A172 (cell line): ENCODE results near the gene KRT84. TPM values are rescaled to one million over a fixed set of nuclear protein-coding genes. Genes with fewer than 3 reads are reported as not detected.
"Not testable (repeated sequence)": the region's sequence is repeated elsewhere in the genome, so short reads cannot be mapped to it uniquely, and the experiment has no call there.

Source experiments
- DNase-seq: peaks from one replicate; pipeline ENCODE4 v3.0.0-alpha.2; 2015; ENCODE audit warnings: low spot score
- total RNA-seq: library from RNA; depleted of rRNA; stranded (reverse); fragments of >200 nt; shearing (Covaris generic); gene quantifications from 2 replicates; pipeline ENCODE4 v1.2.3, GENCODE V29; 2014

Gene KRT84
- total RNA-seq, 1 experiment from 2014 or later, result not detected

DNA sequence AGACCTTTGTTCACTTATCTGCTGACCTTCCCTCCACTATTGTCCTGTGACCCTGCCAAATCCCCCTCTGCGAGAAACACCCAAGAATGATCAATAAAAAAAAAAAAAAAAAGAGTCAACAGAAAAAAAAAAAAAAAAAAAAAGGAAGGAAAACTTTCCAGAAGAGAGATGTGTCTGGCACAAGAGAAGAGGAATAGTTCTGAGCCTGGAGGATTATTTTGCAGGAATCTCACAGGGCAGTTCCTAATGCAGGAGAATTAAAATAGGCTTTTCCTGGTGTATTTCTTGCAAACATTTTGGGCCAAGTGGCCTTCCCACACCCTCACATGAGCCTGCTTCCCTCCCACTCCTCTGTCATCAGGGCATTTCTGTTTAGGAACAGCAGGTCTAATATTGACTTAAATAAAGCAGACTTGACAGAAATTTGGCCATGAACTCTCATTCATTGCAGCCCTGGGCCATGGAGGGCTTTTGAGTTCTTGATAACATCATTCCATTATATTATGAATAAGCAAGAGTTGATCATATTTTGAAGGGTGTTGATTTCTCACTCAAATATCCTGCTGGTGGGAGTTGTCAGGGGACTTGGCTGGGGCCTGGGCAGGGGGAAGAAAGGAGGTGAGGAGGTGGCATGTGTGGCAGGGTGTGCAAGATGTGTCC is 25.3 kb upstream of the KRT84 start:
- DNase-seq, result not testable (repeated sequence)

- DNase-seq, result no peak
Measured at GRCh38 chr12:52407918-52408317, 22.5 kb upstream of the KRT84 start.

- no peak for DNase-seq
Measured at GRCh38 chr12:52405922-52406385, 20.5 kb upstream of the KRT84 start, which contains the start of gene KRT82. TSS of gene KRT82 (minus strand) at chr12:52406335. CDS start at chr12:52406277, 58 bp downstream.

DNA sequence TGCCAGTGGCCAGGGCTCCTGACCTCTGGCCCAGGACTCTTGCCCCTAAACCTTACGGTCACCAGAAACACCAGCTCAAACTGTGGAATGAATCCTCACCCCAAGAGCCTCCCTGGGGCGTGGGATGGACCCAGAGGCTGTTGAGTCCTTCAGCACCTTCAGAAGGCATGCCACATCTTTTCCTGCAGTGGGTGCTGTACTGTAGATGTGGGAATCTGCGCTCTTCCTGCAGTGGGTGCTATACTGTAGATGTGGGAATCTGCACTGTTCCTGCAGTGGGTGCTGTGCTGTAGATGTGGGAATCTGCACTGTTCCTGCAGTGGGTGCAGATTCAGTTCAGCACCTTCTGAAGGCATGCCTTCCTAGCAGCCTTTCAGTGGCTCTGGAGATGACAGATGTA is 19.5 kb upstream of the KRT84 start:
- no peak for DNase-seq

GRCh38 chr12:52403561-52403960 is 18.1 kb upstream of the KRT84 start:
- DNase-seq, result no peak

- no peak for DNase-seq
Measured at GRCh38 chr12:52402873-52403540, 17.6 kb upstream of the KRT84 start.

- no peak for DNase-seq
Measured at GRCh38 chr12:52402377-52402776, 16.9 kb upstream of the KRT84 start.

GRCh38 chr12:52401926-52402325 is 16.5 kb upstream of the KRT84 start:
- no peak for DNase-seq

DNA sequence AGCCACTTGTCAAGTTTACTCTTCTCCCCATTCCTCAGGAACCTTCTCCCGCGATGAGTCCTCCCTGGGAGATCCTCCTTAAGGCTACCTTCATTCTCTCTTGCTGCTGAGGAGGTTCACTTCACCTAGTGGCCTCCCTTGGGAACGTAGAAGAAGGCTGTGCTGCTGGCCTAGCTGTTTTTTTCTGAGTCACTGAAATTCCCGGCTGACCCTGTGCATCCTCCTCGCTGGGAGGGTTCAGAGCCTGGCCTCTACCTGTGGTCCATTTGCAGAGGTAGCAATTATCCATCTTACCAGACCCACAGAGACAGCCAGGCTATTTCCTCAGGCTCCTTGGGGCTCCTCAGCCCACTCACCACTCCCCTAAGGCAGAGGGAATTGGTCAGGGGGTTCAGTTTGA is 16.1 kb upstream of the KRT84 start:
- no peak for DNase-seq

- DNase-seq, result no peak
Measured at GRCh38 chr12:52400906-52401305, 15.5 kb upstream of the KRT84 start.

DNA sequence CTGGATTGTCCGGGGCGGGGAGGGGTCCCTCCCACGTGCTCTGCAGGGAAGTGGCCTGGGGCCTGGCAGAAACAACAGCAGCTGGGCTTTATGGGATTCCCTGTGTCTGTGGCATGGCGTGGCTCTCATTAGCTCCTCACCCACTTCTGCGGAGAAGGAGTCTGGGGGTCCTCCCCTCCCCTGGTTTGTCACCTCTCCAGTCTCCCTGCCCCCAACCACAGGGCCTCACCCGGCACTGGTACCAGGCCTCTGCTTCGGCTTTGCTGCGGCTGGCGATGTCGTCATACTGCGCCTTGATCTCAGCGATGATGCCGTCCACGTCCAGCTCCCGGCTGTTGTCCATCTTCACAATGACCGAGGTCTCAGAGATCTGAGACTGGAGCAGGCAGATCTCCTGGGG is 14.3 kb upstream of the KRT84 start:
- DNase-seq, result no peak

DNA sequence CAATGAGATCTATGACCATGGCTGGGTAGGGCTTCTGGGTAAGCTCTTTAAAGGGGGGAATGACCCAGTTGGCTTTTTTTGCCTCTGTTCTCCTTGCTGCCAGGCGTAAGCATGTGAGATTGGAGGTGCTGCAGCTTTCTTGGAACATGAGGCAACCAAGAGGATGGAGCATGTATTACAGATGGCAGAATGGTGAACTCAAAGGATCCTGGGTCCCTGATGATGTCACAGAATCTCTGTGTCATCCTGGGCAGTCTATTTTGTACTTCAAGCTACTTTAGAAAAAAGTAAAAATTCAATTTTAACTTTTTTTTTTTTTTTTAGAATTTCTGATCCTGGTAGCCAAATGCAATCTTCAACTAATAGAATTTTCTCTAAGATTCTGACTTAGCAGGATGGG is 12.7 kb upstream of the KRT84 start:
- DNase-seq, result no peak

- DNase-seq, result no peak
Measured at GRCh38 chr12:52396656-52397055, 11.2 kb upstream of the KRT84 start.

GRCh38 chr12:52395761-52396434 is 10.4 kb upstream of the KRT84 start:
- DNase-seq, result no peak

GRCh38 chr12:52394836-52395405 is 9.5 kb upstream of the KRT84 start:
- DNase-seq, result no peak

GRCh38 chr12:52392465-52393007 is 7.1 kb upstream of the KRT84 start:
- DNase-seq, result no peak

DNA sequence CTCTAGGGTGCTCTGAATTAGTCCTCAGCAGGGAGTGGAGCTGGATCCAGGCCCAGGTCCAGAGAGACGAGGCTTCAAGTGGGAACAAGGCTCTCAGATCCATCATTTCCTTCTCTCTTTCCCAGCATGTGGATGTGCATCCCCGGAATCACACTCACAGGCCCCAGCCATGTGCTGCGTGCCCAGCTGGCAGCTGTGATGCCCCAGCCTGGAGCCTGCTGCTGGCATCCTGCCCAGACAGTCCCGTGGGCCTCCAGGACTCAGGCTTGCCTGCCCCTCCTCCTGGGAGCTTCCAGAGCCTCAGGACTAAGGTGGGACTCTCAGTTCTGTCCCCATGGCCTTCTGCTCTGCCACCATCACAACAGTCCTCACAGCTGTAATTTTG is 6.2 kb upstream of the KRT84 start:
- peak; percentile 36 for DNase-seq

DNA sequence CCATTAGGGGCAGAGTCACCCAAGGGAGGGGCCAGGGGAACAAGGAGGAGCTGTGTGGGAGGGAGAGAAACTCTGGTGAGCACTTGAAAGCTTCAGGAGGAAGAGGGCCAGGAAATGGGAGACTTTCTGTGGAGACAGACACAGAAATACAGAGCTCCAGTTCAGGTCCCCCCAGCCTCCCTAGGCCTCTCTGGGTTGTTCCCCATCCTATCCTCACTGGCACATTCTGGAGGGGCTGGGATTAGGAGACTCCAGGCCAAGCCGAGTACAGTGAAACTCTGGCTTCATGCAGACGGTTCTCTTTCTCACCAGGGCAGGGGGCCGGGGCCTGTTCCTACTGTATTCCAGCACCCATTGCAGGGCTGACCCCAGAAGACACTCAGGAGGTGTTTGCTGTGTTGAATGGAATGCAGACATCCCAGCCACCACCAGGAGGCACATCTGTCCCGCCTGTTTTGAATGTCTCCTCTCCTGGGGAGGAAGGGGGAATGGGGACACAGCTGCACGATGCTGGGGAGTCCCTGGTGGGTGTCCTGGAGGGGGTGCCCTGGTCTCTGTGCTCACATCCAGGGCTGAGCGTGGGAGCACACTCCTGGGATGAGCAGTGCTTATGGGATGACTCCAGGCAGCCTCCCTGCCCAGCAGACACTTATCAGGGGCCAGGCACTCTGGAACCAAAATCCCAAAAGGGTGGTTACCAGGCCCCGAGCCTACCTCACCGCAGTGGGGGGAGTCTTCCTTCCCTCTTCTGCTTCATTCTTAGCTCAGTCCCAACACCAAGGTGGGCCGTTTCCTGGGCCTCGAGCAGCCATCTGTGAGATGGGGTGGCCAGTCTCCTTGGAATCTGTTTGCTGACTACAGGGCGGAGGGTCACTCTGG is 5.5 kb upstream of the KRT84 start:
- DNase-seq, result peak; percentile 46

DNA sequence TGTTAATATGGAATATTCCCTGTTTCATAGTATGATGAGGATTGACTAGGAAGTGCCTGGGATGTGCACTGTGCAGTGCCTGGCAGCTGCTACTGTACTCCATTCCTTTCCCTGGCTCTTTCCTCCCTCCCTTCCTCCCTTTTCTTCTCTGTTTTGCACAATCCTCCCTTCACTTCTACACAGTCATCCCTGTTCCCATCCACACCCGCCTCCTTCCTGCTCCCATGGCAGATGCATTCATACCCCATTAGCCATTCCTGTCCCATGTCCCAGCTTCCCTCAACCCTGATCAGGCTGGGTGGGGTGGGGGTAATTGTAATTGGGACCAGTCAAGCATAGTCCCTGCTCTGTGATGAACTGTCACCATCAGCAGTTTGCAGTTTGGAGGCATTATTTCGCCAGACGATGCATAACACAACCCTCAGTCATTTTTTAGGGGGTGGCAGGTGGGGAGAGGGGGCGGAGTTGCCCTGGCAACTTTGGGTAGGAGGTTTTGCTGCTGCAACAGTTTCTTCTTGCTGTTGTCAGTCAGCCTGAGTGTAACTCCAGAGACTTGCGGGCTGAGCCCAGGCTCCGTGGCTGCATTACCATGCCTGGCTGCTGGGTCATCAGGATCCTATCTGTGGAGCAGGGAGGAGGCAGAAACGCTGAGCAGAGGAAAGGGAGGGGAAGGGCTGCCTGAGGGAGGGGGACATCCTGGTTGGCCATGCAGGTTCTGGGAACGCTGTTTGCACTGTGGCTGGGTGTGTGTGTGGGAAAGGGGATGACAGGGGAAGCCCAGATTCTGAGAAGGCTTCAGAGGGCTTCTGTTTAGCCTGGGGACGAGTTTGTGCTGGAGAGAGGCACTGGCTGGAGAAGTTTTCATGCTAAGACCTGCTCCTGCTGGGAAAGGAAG is 4.1 kb upstream of the KRT84 start:
- no peak for DNase-seq

DNA sequence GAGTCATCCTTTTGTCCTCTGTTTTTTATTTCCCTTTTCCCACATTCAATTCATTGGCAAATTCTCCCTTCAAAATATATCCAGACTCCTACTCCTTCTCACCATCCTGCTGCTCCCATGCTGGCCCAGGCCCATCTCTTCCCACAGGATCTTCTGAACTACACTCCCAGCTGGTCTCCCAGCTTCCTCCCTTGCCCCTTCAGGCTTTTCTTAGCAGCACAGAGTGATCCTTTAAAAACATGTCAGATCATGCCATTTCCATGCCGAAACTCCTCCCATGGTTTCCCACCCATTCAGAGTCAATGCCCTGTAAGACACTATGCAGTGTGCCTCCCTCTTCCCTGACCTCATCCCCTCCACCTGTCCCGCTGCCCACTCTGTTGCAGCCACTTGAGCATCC is 2.4 kb upstream of the KRT84 start:
- DNase-seq, result no peak
